HG02840 (cell line): ENCODE measurements around the gene LRPPRC.

Experiments
- ATAC-seq: cut with Tn5 transposase; IDR thresholded peaks from one replicate; pipeline ENCODE4 v1.9.1; 2021; ENCODE audit warnings: mild to moderate bottlenecking, moderate library complexity, moderate number of reproducible peaks; ENCODE audit not compliant: unreplicated experiment, low FRiP score

Gene LRPPRC

GRCh38 chr2:43837831-43838559 lies 157.8 kb downstream of the LRPPRC start:
- ATAC-seq = no peak

- ATAC-seq = no peak
Observed at GRCh38 chr2:43837033-43837432, 158.8 kb downstream of the LRPPRC start.
